ENCODE measurements around the gene MAP3K21.

MAP3K21 gene

GRCh38 chr1:233366575-233366974 lies 39.1 kb downstream of the MAP3K21 start:
- Histone ChIP-seq H3K4me1 (ENCODE audit: control insufficient read depth in 1 of 2, insufficient read depth in 1 of 2, low read depth in 1 of 2, low read length in 1 of 2) (no peaks in the 10 kb centered on the region), H3K36me3 (no peaks in the 10 kb centered on the region), H3K27me3 (no peaks in the 10 kb centered on the region), H3K4me3 (ENCODE audit: low read depth in 1 of 2, low read length in 1 of 2) (no peak overlapping the region), H3K9me3 (no peaks in the 10 kb centered on the region), H3K27ac (no peak overlapping the region)
- TF ChIP-seq CTCF (IDR thresholded peaks at IDR 0.05), result no peak

- Histone ChIP-seq H3K4me1 (ENCODE audit: control insufficient read depth in 1 of 2, insufficient read depth in 1 of 2, low read depth in 1 of 2, low read length in 1 of 2) (no peaks in the 10 kb centered on the region), H3K27ac (no peak overlapping the region), H3K36me3 (no peaks in the 10 kb centered on the region), H3K4me3 (ENCODE audit: low read depth in 1 of 2, low read length in 1 of 2) (no peak overlapping the region), H3K9me3 (no peaks in the 10 kb centered on the region), H3K27me3 (no peaks in the 10 kb centered on the region)
- no peak for TF ChIP-seq CTCF (IDR thresholded peaks at IDR 0.05)
Observed at GRCh38 chr1:233367057-233367803, 39.7 kb downstream of the MAP3K21 start.

- Histone ChIP-seq H3K4me3 (ENCODE audit: low read depth in 1 of 2, low read length in 1 of 2) (no peak overlapping the region), H3K36me3 (no peaks in the 10 kb centered on the region), H3K27ac (no peak overlapping the region), H3K9me3 (no peaks in the 10 kb centered on the region), H3K27me3 (no peaks in the 10 kb centered on the region), H3K4me1 (ENCODE audit: control insufficient read depth in 1 of 2, insufficient read depth in 1 of 2, low read depth in 1 of 2, low read length in 1 of 2) (no peaks in the 10 kb centered on the region)
- no peak for TF ChIP-seq CTCF (IDR thresholded peaks at IDR 0.05)
Observed at GRCh38 chr1:233368106-233368788, 40.7 kb downstream of the MAP3K21 start.

- no peak overlapping the region for H3K27ac ChIP-seq
- no peak overlapping the region for H3K4me3 ChIP-seq (ENCODE audit: low read depth in 1 of 2, low read length in 1 of 2)
- H3K9me3 ChIP-seq, result no peaks in the 10 kb centered on the region
- no peaks in the 10 kb centered on the region for H3K27me3 ChIP-seq
- no peaks in the 10 kb centered on the region for H3K36me3 ChIP-seq
- no peaks in the 10 kb centered on the region for H3K4me1 ChIP-seq (ENCODE audit: control insufficient read depth in 1 of 2, insufficient read depth in 1 of 2, low read depth in 1 of 2, low read length in 1 of 2)
- TF ChIP-seq CTCF (IDR thresholded peaks at IDR 0.05), result no peak
Observed at GRCh38 chr1:233368789-233369130, 41.2 kb downstream of the MAP3K21 start.

- TF ChIP-seq CTCF (IDR thresholded peaks at IDR 0.05), result no peak
Observed at GRCh38 chr1:233372218-233373120, 44.9 kb downstream of the MAP3K21 start.

More at GRCh38 chr1:233372218-233373120, 44.9 kb downstream of the MAP3K21 start:
- no peak overlapping the region for H3K4me3 ChIP-seq (ENCODE audit: low read depth in 1 of 2, low read length in 1 of 2)
- H3K36me3 ChIP-seq, result no peaks in the 10 kb centered on the region
- no peak overlapping the region for H3K27ac ChIP-seq
- H3K27me3 ChIP-seq, result no peaks in the 10 kb centered on the region
- no peaks in the 10 kb centered on the region for H3K9me3 ChIP-seq
- no peaks in the 10 kb centered on the region for H3K4me1 ChIP-seq (ENCODE audit: control insufficient read depth in 1 of 2, insufficient read depth in 1 of 2, low read depth in 1 of 2, low read length in 1 of 2)
